Measurements from ENCODE around the gene DLK2. TPM values are rescaled to one million over a fixed set of nuclear protein-coding genes. Genes with fewer than 3 reads are reported as not detected.

DLK2 gene
- total and polyA plus RNA-seq, 4 experiments from 2014 or later = 0.33 to 1.4 (median 0.87) TPM

DNA sequence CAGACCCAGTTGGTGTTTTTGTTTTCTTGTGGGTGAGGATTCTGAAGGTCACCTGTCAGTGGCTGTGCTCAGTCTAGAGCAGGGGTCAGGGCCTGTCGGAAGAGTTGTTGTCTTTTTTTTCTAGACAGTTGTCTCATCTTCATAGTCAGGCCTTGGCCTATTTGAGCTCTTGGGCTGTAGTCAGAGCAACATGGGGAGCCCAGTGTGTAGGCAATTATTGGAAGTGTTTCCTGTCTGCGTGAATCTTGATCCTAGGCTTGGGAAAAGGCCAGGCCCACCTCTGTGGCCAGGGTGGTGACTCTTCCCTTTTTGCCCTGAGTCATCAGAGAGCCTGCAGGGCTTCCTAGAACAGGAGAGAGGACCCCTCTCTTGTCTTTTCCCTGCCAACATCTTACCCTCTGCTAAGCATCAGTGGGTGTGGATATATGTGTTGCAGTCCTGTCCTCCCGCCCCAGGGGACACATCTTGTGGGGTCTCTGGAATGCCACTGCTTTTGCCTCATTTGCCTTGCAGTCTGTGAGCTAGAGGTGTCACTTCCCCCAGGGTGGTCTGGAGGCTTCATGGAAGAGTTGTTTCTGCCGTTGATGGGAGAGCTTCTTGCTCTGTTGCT, 33.4 kb upstream of the DLK2 start:
- DNase-seq = no peak
- Histone ChIP-seq H3K36me3 (ENCODE audit: insufficient read depth, low read length) (no peaks in the 10 kb centered on the region), H3K4me1 (ENCODE audit: insufficient read depth, low read length) (peaks cover 8% of the 10 kb centered on the region), H3K27ac (ENCODE audit: low read depth, low read length) (no peak overlapping the region), H3K9me3 (ENCODE audit: control insufficient read depth in 1 of 2, low read length in 2 of 2) (no peaks in the 10 kb centered on the region), H3K4me3 (ENCODE audit: low read length in 2 of 2) (no peak overlapping the region), H3K27me3 (ENCODE audit: insufficient read depth, low read length) (no peaks in the 10 kb centered on the region)
- H3K4me1 Mint-ChIP-seq = peaks cover 10 to 33% (median 16%) of the 10 kb centered on the region in 4 donors
- H3K9me3 Mint-ChIP-seq = peaks cover 0 to 2% (median 0%) of the 10 kb centered on the region in 8 donors
- ChIA-PET POLR2A (ENCODE audit: partially characterized antibody) (no interaction called here), CTCF (ENCODE audit: partially characterized antibody) (interaction anchor here (1.0 to 9.1 kb wide), 3 partner anchors 9 to 36 kb away, joined by 3 to 108 read pairs (median 3); no protein-coding TSS in a partner anchor)
- no peak overlapping the region for H3K4me3 Mint-ChIP-seq
- intact Hi-C loops (cut with micrococcal nuclease) = no loop called here
- H3K27me3 Mint-ChIP-seq = no peaks in the 10 kb centered on the region
- H3K27ac Mint-ChIP-seq = peak overlapping the region in 2 of 7 donors; percentile 17 to 68
- peaks cover 4 to 20% of the 10 kb centered on the region in 2 donors for H3K36me3 Mint-ChIP-seq

GRCh38 chr6:43481591-43482236, 26.4 kb upstream of the DLK2 start:
- Mint-ChIP-seq H3K9me3 (no peaks in the 10 kb centered on the region), H3K36me3 (peaks cover 0 to 19% of the 10 kb centered on the region in 2 donors), H3K4me1 (peaks cover 42 to 56% (median 48%) of the 10 kb centered on the region in 4 donors), H3K27me3 (no peaks in the 10 kb centered on the region), H3K4me3 (no peak overlapping the region), H3K27ac (peak overlapping the region in 1 of 7 donors; percentile 26)
- H3K4me1 ChIP-seq (ENCODE audit: insufficient read depth, low read length) = peaks cover 25% of the 10 kb centered on the region
- POLR2A ChIA-PET (ENCODE audit: partially characterized antibody) = no interaction called here
- H3K9me3 ChIP-seq (ENCODE audit: control insufficient read depth in 1 of 2, low read length in 2 of 2) = no peaks in the 10 kb centered on the region
- CTCF ChIA-PET (ENCODE audit: partially characterized antibody) = interaction anchor here (0.9 kb wide), 1 partner anchor 13 kb away, joined by 4 read pairs; no protein-coding TSS in a partner anchor
- intact Hi-C loops (cut with micrococcal nuclease) = loop anchor here (1.0 kb wide), 1 partner anchor 9 kb away; no protein-coding TSS in a partner anchor
- H3K27ac ChIP-seq (ENCODE audit: low read depth, low read length) = no peak overlapping the region
- H3K36me3 ChIP-seq (ENCODE audit: insufficient read depth, low read length) = no peaks in the 10 kb centered on the region
- H3K27me3 ChIP-seq (ENCODE audit: insufficient read depth, low read length) = no peaks in the 10 kb centered on the region
- H3K4me3 ChIP-seq (ENCODE audit: low read length in 2 of 2) = no peak overlapping the region
- no peak for DNase-seq

GRCh38 chr6:43481075-43481474, 25.7 kb upstream of the DLK2 start:
- Mint-ChIP-seq H3K27ac (peak overlapping the region in 2 of 7 donors; percentile 32 to 60), H3K9me3 (no peaks in the 10 kb centered on the region), H3K27me3 (no peaks in the 10 kb centered on the region), H3K4me3 (no peak overlapping the region), H3K4me1 (peaks cover 42 to 59% (median 51%) of the 10 kb centered on the region in 4 donors), H3K36me3 (peaks cover 0 to 17% of the 10 kb centered on the region in 2 donors)
- H3K4me1 ChIP-seq (ENCODE audit: insufficient read depth, low read length) = peaks cover 28% of the 10 kb centered on the region
- H3K27ac ChIP-seq (ENCODE audit: low read depth, low read length) = no peak overlapping the region
- H3K36me3 ChIP-seq (ENCODE audit: insufficient read depth, low read length) = no peaks in the 10 kb centered on the region
- intact Hi-C loops (cut with micrococcal nuclease) = loop anchor here (1.0 kb wide), 1 partner anchor 9 kb away; no protein-coding TSS in a partner anchor
- POLR2A ChIA-PET (ENCODE audit: partially characterized antibody) = no interaction called here
- no peaks in the 10 kb centered on the region for H3K27me3 ChIP-seq (ENCODE audit: insufficient read depth, low read length)
- H3K9me3 ChIP-seq (ENCODE audit: control insufficient read depth in 1 of 2, low read length in 2 of 2) = no peaks in the 10 kb centered on the region
- CTCF ChIA-PET (ENCODE audit: partially characterized antibody) = interaction anchor here (0.9 to 3.1 kb wide), 3 partner anchors 14 to 29 kb away, joined by 3 to 22 read pairs (median 4); no protein-coding TSS in a partner anchor
- no peak for DNase-seq
- no peak overlapping the region for H3K4me3 ChIP-seq (ENCODE audit: low read length in 2 of 2)

DNA sequence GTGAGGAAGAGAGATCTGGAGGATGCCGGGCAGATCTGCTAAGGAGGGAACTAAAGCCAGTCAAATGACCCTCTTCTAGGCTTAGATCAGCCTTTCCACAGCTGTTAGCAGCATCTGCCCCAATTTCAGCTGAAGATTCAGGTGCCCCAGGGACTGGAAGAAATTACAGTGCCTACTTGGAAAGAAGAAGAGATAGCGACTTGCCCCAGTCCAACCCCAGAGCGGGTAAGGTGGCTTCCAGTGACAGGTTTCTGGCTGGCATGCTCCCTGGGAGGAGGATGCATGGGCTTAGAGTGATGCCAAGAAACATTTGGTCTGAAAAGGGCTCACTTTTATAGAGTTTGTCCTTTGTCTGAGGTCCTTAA, 22.6 kb upstream of the DLK2 start:
- Histone ChIP-seq H3K9me3 (ENCODE audit: control insufficient read depth in 1 of 2, low read length in 2 of 2) (no peaks in the 10 kb centered on the region), H3K4me1 (ENCODE audit: insufficient read depth, low read length) (peaks cover 28% of the 10 kb centered on the region), H3K27ac (ENCODE audit: low read depth, low read length) (peak overlapping the region; percentile 97), H3K36me3 (ENCODE audit: insufficient read depth, low read length) (no peaks in the 10 kb centered on the region), H3K27me3 (ENCODE audit: insufficient read depth, low read length) (no peaks in the 10 kb centered on the region), H3K4me3 (ENCODE audit: low read length in 2 of 2) (peak overlapping the region; percentile 45 to 69)
- H3K27me3 Mint-ChIP-seq = no peaks in the 10 kb centered on the region
- peaks cover 0 to 13% of the 10 kb centered on the region in 2 donors for H3K36me3 Mint-ChIP-seq
- ChIA-PET CTCF (ENCODE audit: partially characterized antibody) (interaction anchor here (0.8 to 1.8 kb wide), 6 partner anchors 9 to 169 kb away, joined by 3 to 11 read pairs (median 3); partner anchors contain the start of gene CRIP3), POLR2A (ENCODE audit: partially characterized antibody) (interaction anchor here (0.8 to 3.5 kb wide), 10 partner anchors 14 to 914 kb away, joined by 3 to 33 read pairs (median 6); partner anchors contain the start of genes ABCC10, DLK2, DNPH1 and UBR2)
- peaks cover 40 to 49% (median 43%) of the 10 kb centered on the region in 4 donors for H3K4me1 Mint-ChIP-seq
- H3K9me3 Mint-ChIP-seq = no peaks in the 10 kb centered on the region
- DNase-seq = peak in 4 of 5 donors; percentile 10 to 49 (median 16)
- peak overlapping the region; percentile 85 to 97 (median 92) for H3K4me3 Mint-ChIP-seq
- intact Hi-C loops (cut with micrococcal nuclease) = no loop called here
- H3K27ac Mint-ChIP-seq = peak overlapping the region; percentile 89 to 99 (median 97)

- peak; percentile 93 to 96 (median 94) for DNase-seq
- H3K4me1 ChIP-seq (ENCODE audit: insufficient read depth, low read length) = peaks cover 28% of the 10 kb centered on the region
- no peaks in the 10 kb centered on the region for H3K27me3 Mint-ChIP-seq
- H3K4me3 ChIP-seq (ENCODE audit: low read length in 2 of 2) = peak within 1 kb of the TSS; percentile 45 to 69
- no peaks in the 10 kb centered on the region for H3K9me3 Mint-ChIP-seq
- intact Hi-C loops (cut with micrococcal nuclease) = loop anchor here (1.0 kb wide), 4 partner anchors 22 to 108 kb away; partner anchors contain the start of genes DLK2, POLR1C and ZNF318
- peak within 1 kb of the TSS; percentile 89 to 99 (median 97) for H3K27ac Mint-ChIP-seq
- ChIA-PET CTCF (ENCODE audit: partially characterized antibody) (interaction anchor here (0.7 to 1.8 kb wide), 10 partner anchors 10 to 169 kb away, joined by 3 to 11 read pairs (median 3); partner anchors contain the start of genes CRIP3 and LRRC73), POLR2A (ENCODE audit: partially characterized antibody) (interaction anchor here (0.6 to 3.5 kb wide), 14 partner anchors 15 to 914 kb away, joined by 3 to 33 read pairs (median 6); partner anchors contain the start of genes ABCC10, DLK2, DNPH1 and MRPS18A)
- H3K27me3 ChIP-seq (ENCODE audit: insufficient read depth, low read length) = no peaks in the 10 kb centered on the region
- peak within 1 kb of the TSS; percentile 97 for H3K27ac ChIP-seq (ENCODE audit: low read depth, low read length)
- no peaks in the 10 kb centered on the region for H3K9me3 ChIP-seq (ENCODE audit: control insufficient read depth in 1 of 2, low read length in 2 of 2)
- H3K4me1 Mint-ChIP-seq = peaks cover 38 to 46% (median 42%) of the 10 kb centered on the region in 4 donors
- no peaks in the 10 kb centered on the region for H3K36me3 ChIP-seq (ENCODE audit: insufficient read depth, low read length)
- H3K4me3 Mint-ChIP-seq = peak within 1 kb of the TSS; percentile 85 to 97 (median 92)
- H3K36me3 Mint-ChIP-seq = peaks cover 0 to 13% of the 10 kb centered on the region in 2 donors
These were observed 22.1 kb upstream of the DLK2 start, which contains the start of gene TJAP1 for GRCh38 chr6:43477235-43478007. Gene TJAP1 (plus strand): TSS chr6:43477570. CDS start chr6:43499002, 21,432 bp downstream.

GRCh38 chr6:43476746-43477145, 21.4 kb upstream of the DLK2 start:
- Histone ChIP-seq H3K4me1 (ENCODE audit: insufficient read depth, low read length) (peaks cover 28% of the 10 kb centered on the region), H3K27me3 (ENCODE audit: insufficient read depth, low read length) (no peaks in the 10 kb centered on the region), H3K27ac (ENCODE audit: low read depth, low read length) (peak overlapping the region; percentile 97), H3K4me3 (ENCODE audit: low read length in 2 of 2) (peak overlapping the region; percentile 31 to 69), H3K9me3 (ENCODE audit: control insufficient read depth in 1 of 2, low read length in 2 of 2) (no peaks in the 10 kb centered on the region), H3K36me3 (ENCODE audit: insufficient read depth, low read length) (no peaks in the 10 kb centered on the region)
- H3K27ac Mint-ChIP-seq = peak overlapping the region; percentile 89 to 99 (median 97)
- H3K9me3 Mint-ChIP-seq = no peaks in the 10 kb centered on the region
- POLR2A ChIA-PET (ENCODE audit: partially characterized antibody) = interaction anchor here (0.6 to 3.5 kb wide), 10 partner anchors 15 to 815 kb away, joined by 3 to 33 read pairs (median 6); partner anchors contain the start of genes ABCC10, DLK2, MRPS18A and ZNF318
- peaks cover 33 to 40% (median 36%) of the 10 kb centered on the region in 4 donors for H3K4me1 Mint-ChIP-seq
- H3K36me3 Mint-ChIP-seq = peaks cover 0 to 13% of the 10 kb centered on the region in 2 donors
- intact Hi-C loops (cut with micrococcal nuclease) = loop anchor here (1.0 kb wide), 4 partner anchors 21 to 107 kb away; partner anchors contain the start of genes DLK2, POLR1C and ZNF318
- no peaks in the 10 kb centered on the region for H3K27me3 Mint-ChIP-seq
- H3K4me3 Mint-ChIP-seq = peak overlapping the region; percentile 85 to 97 (median 92)
- CTCF ChIA-PET (ENCODE audit: partially characterized antibody) = interaction anchor here (0.7 to 1.8 kb wide), 6 partner anchors 9 to 33 kb away, joined by 3 to 11 read pairs (median 3); partner anchors contain the start of gene LRRC73
- peak in 2 of 5 donors; percentile 16 to 23 for DNase-seq
